Left ventricle myocardium inferior (tissue), 1 donor: ENCODE results near the gene LINGO1. TPM values are rescaled to one million over a fixed set of nuclear protein-coding genes. Genes with fewer than 3 reads are reported as not detected.

Experiments
- DNase-seq: peaks from one replicate; pipeline ENCODE4 v3.0.0-alpha.2; 2020
- H3K27ac ChIP-seq: fragments of 200-600 bp; replicated peaks from 2 replicates; pipeline ENCODE4 v1.8.0; 2021
- H3K27me3 ChIP-seq: fragments of 200-600 bp; 2 replicates; pipeline ENCODE4 v1.8.0; 2021; ENCODE audit warnings: low read depth
- H3K36me3 ChIP-seq: fragments of 200-600 bp; 2 replicates; pipeline ENCODE4 v1.8.0; 2021
- H3K4me1 ChIP-seq: fragments of 200-600 bp; 2 replicates; pipeline ENCODE4 v1.8.0; 2021
- H3K4me3 ChIP-seq: fragments of 200-600 bp; 2 replicates; pipeline ENCODE4 v1.8.0; 2021; ENCODE audit warnings: mild to moderate bottlenecking, moderate library complexity
- H3K9me3 ChIP-seq: fragments of 200-600 bp; replicated peaks from 2 replicates; pipeline ENCODE4 v1.8.0; 2021
- CTCF ChIP-seq: fragments of 200-600 bp; IDR thresholded peaks from 2 replicates; pipeline ENCODE4 v1.8.0; 2021; ENCODE audit warnings: antibody characterized with exemption, mild to moderate bottlenecking, borderline replicate concordance
- intact Hi-C: fragments of 100-400 bp; cut with micrococcal nuclease; formaldehyde crosslinking; loops from one replicate; pipeline ENCODE4 v1.11.0; 2022
- total RNA-seq: library from RNA; stranded (reverse); fragmentation: NEBNext Ultra II Directional; extraction: Animal tissue kit (Norgen Biotek cat#: 25700); gene quantifications from one replicate; pipeline ENCODE4 v1.2.1, GENCODE V29; 2021
- donor health status: DM: no; HTN: yes; CAD: no; lungs with severe emphysema.

Gene LINGO1
- total RNA-seq, 1 donor from 2014 or later: 0.96 TPM

- Histone ChIP-seq H3K4me1 (peaks cover 4% of the 10 kb centered on the region), H3K9me3 (no peaks in the 10 kb centered on the region), H3K27me3 (peaks cover 10% of the 10 kb centered on the region), H3K4me3 (no peak overlapping the region), H3K36me3 (no peaks in the 10 kb centered on the region), H3K27ac (no peak overlapping the region)
- TF ChIP-seq CTCF: no peak
- intact Hi-C loops: no loop called here
- DNase-seq: no peak
These were observed 6.7 kb downstream of the LINGO1 start for GRCh38 chr15:77626002-77626401.

- no peak for TF ChIP-seq CTCF
- Histone ChIP-seq H3K27ac (no peak overlapping the region), H3K27me3 (peaks cover 4% of the 10 kb centered on the region), H3K36me3 (no peaks in the 10 kb centered on the region), H3K9me3 (no peaks in the 10 kb centered on the region), H3K4me3 (no peak overlapping the region), H3K4me1 (no peaks in the 10 kb centered on the region)
- DNase-seq: no peak
- intact Hi-C loops: no loop called here
These were observed 7.3 kb downstream of the LINGO1 start for GRCh38 chr15:77625376-77625775.

- Histone ChIP-seq H3K27me3 (peaks cover 3% of the 10 kb centered on the region), H3K4me3 (no peak overlapping the region), H3K4me1 (no peaks in the 10 kb centered on the region), H3K9me3 (no peaks in the 10 kb centered on the region), H3K36me3 (no peaks in the 10 kb centered on the region), H3K27ac (no peak overlapping the region)
- DNase-seq: no peak
- intact Hi-C loops: no loop called here
- TF ChIP-seq CTCF: no peak
These were observed 7.8 kb downstream of the LINGO1 start for GRCh38 chr15:77624868-77625267.

GRCh38 chr15:77623755-77624524 lies 8.8 kb downstream of the LINGO1 start:
- Histone ChIP-seq H3K9me3 (no peaks in the 10 kb centered on the region), H3K4me1 (no peaks in the 10 kb centered on the region), H3K27me3 (peaks cover 8% of the 10 kb centered on the region), H3K4me3 (no peak overlapping the region), H3K36me3 (no peaks in the 10 kb centered on the region), H3K27ac (no peak overlapping the region)
- intact Hi-C loops: no loop called here
- no peak for DNase-seq
- no peak for TF ChIP-seq CTCF

GRCh38 chr15:77622934-77623754 lies 9.6 kb downstream of the LINGO1 start:
- TF ChIP-seq CTCF: no peak
- Histone ChIP-seq H3K27me3 (peaks cover 8% of the 10 kb centered on the region), H3K4me1 (no peaks in the 10 kb centered on the region), H3K9me3 (no peaks in the 10 kb centered on the region), H3K36me3 (no peaks in the 10 kb centered on the region), H3K27ac (no peak overlapping the region), H3K4me3 (no peak overlapping the region)
- intact Hi-C loops: no loop called here
- no peak for DNase-seq
